OCI-LY3 (cell line): ENCODE data around the gene CGB2.
"Not testable (repeated sequence)": the region's sequence is repeated elsewhere in the genome, so short reads cannot be mapped to it uniquely, and the experiment has no call there.

Source experiments
- H2AFZ ChIP-seq: fragments of 200-600, 300-600 bp; shearing (Covaris generic); 2 replicates; pipeline ENCODE4 v1.6.0; 2014; ENCODE audit warnings: antibody characterized with exemption, low read depth, low read length
- H3K27ac ChIP-seq: fragments of 200-600, 300-600 bp; sonication (generic); 2 replicates; pipeline ENCODE4 v1.5.1; 2014; ENCODE audit warnings: mild to moderate bottlenecking, low read length, moderate library complexity, mixed read lengths
- H3K27me3 ChIP-seq: fragments of 200-600, 300-600 bp; sonication (generic); 2 replicates; pipeline ENCODE4 v1.6.1; 2014; ENCODE audit warnings: low read depth, low read length, mixed read lengths
- H3K36me3 ChIP-seq: fragments of 200-600, 300-600 bp; sonication (generic); replicated peaks from 2 replicates; pipeline ENCODE3; 2014; ENCODE audit warnings: low read depth, low read length, mixed read lengths
- H3K4me1 ChIP-seq: fragments of 300-600, 200-600 bp; sonication (generic); 2 replicates; pipeline ENCODE4 v1.6.1; 2014; ENCODE audit warnings: low read length, mixed read lengths
- H3K4me2 ChIP-seq: fragments of 200-600, 300-600 bp; sonication (generic); 2 replicates; pipeline ENCODE4 v1.6.1; 2014; ENCODE audit warnings: low read length, mixed read lengths
- H3K4me3 ChIP-seq: fragments of 300-600, 200-600 bp; sonication (generic); 2 replicates; pipeline ENCODE4 v1.5.1; 2014; ENCODE audit warnings: antibody characterized with exemption, mild to moderate bottlenecking, low read length, moderate library complexity
- H3K79me2 ChIP-seq: fragments of 300-600, 200-600 bp; shearing (Covaris generic); 2 replicates; pipeline ENCODE4 v1.6.1; 2014; ENCODE audit warnings: mild to moderate bottlenecking, low read length, mixed read lengths
- H3K9ac ChIP-seq: fragments of 300-600, 200-600 bp; shearing (Covaris generic); 2 replicates; pipeline ENCODE4 v1.6.0; 2014; ENCODE audit warnings: mild to moderate bottlenecking, low read length, moderate library complexity
- H3K9me3 ChIP-seq: fragments of 200-600, 300-600 bp; shearing (Covaris generic); 2 replicates; pipeline ENCODE4 v1.6.1; 2014; ENCODE audit warnings: low read length, mixed read lengths; ENCODE audit not compliant: insufficient read depth
- H4K20me1 ChIP-seq: fragments of 200-600, 300-600 bp; sonication (generic); 2 replicates; pipeline ENCODE4 v1.6.1; 2016; ENCODE audit warnings: low read length, mixed read lengths; ENCODE audit not compliant: insufficient read depth
- EZH2phosphoT487 ChIP-seq: fragments of 200-600 bp; shearing (Covaris generic); IDR thresholded peaks from 2 replicates; pipeline ENCODE4 v1.6.1; 2018; ENCODE audit warnings: antibody characterized with exemption, mixed run types, low read depth
- TF ChIP-seq, protein P1 (sequence below): fragments of 200-600, 300-600 bp; sonication (generic); IDR thresholded peaks from 2 replicates; pipeline ENCODE4 v1.5.1; 2014; ENCODE audit warnings: antibody characterized with exemption, low read length, low read depth

CGB2 gene

DNA sequence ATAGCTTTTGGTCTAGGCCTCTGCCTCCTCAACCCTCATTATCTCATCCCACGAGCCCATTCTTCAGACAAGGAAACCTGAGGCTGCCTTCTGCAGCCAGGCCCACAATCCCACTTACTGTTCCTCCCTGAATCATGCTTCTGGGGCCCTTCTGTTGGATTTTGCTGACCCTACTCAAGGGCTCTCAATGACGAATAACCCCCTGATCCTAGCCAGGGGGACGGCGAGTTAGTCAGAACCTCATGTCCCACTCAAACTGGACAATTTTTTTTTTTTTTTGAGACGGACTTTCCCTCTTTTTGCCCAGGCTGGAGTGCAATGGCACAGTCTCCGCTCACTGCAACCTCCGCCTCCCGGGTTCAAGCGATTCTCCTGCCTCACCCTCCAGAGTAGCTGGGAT is 9.6 kb upstream of the CGB2 start:
- Histone ChIP-seq H3K27me3 (no peaks in the 10 kb centered on the region), H3K9me3 (no peaks in the 10 kb centered on the region), H3K4me3 (no peak overlapping the region), H3K79me2 (no peaks in the 10 kb centered on the region), H3K27ac (no peak overlapping the region), H3K4me1 (peaks cover 10% of the 10 kb centered on the region), H4K20me1 (no peaks in the 10 kb centered on the region), H3K9ac (no peak overlapping the region), H2AFZ (no peak overlapping the region), H3K4me2 (no peak overlapping the region), H3K36me3 (peaks cover 3% of the 10 kb centered on the region)
- no peak for TF ChIP-seq EZH2phosphoT487
- TF ChIP-seq, protein P1, sequence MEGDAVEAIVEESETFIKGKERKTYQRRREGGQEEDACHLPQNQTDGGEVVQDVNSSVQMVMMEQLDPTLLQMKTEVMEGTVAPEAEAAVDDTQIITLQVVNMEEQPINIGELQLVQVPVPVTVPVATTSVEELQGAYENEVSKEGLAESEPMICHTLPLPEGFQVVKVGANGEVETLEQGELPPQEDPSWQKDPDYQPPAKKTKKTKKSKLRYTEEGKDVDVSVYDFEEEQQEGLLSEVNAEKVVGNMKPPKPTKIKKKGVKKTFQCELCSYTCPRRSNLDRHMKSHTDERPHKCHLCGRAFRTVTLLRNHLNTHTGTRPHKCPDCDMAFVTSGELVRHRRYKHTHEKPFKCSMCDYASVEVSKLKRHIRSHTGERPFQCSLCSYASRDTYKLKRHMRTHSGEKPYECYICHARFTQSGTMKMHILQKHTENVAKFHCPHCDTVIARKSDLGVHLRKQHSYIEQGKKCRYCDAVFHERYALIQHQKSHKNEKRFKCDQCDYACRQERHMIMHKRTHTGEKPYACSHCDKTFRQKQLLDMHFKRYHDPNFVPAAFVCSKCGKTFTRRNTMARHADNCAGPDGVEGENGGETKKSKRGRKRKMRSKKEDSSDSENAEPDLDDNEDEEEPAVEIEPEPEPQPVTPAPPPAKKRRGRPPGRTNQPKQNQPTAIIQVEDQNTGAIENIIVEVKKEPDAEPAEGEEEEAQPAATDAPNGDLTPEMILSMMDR: no peak

DNA sequence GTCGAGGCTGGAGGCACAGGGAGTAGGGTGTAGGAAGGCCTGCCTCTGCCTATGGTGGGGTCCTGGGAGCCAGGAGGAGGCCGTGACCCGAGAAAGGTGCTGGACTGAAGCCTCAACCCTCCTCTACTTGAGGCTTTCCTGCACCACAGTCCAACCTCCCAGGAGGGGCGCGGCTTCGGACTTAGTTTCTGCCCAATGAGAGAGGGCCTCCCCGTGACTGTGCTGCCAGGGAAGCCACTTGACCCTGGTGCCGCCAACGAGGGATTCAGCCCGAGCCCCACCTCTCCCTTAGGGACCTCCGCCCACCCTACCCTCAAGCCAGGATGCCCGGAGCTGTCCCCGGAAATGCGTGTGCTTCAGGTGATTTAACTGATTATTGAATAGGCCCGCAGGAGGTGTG is 7.5 kb upstream of the CGB2 start, which contains the start of gene CGB3:
Gene CGB3, minus strand, starts transcription at position 101 of the 400 bp plus-strand sequence. CDS start 362 bp downstream, outside the sequence.
- H3K4me1 ChIP-seq: peaks cover 10% of the 10 kb centered on the region
- H4K20me1 ChIP-seq, H3K79me2 ChIP-seq, H3K9me3 ChIP-seq, H3K27ac ChIP-seq, H2AFZ ChIP-seq, H3K4me2 ChIP-seq, H3K4me3 ChIP-seq, H3K9ac ChIP-seq, H3K27me3 ChIP-seq, H3K36me3 ChIP-seq: not testable (repeated sequence)

DNA sequence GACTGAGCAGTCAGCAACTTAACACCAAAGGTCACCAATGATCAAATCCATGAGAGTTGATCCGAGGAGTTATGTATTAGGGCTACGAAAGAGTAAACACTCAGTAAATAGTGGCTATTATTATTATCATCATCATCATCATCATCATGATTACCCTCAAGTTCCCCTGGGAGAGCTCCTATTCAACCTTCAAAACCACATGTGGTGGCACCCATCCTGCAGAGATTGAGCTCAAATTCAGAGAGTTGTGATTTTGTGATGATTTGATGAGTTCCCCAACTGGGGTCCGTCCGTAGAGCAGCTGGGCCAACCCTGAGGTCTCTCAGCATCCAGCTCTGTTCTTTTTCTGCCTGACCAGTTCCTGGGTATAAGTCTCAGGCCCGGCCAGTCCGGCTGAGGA is 6.6 kb upstream of the CGB2 start:
- H3K4me3 ChIP-seq, H2AFZ ChIP-seq, H3K27me3 ChIP-seq, H3K9me3 ChIP-seq, H3K27ac ChIP-seq, H3K36me3 ChIP-seq, H3K4me2 ChIP-seq, H3K9ac ChIP-seq, H3K79me2 ChIP-seq, H4K20me1 ChIP-seq: not testable (repeated sequence)
- H3K4me1 ChIP-seq: peaks cover 10% of the 10 kb centered on the region

DNA sequence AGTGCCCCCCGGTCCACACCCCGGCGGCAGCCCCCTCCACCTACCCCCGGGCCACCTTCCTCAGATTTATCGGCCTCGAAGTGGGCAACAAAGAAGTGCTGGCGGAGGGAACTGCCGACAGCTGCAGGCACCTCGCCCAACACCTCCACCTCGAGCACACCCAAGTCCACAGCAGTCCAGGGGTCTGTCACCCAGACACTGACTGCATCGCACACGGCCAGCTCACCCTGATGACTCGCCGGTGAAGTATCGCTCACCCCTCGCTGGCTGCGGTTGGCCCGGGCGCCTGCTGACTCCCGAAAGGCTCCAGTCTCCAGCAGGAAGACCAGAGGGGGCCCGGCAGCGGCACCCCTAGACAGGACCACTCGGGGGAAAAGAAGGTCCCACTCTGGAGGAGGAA is 6.1 kb upstream of the CGB2 start:
- H3K9me3 ChIP-seq, H3K4me3 ChIP-seq, H4K20me1 ChIP-seq, H3K9ac ChIP-seq, H2AFZ ChIP-seq, H3K79me2 ChIP-seq, H3K27me3 ChIP-seq, H3K4me1 ChIP-seq, H3K4me2 ChIP-seq, H3K36me3 ChIP-seq, H3K27ac ChIP-seq: not testable (repeated sequence)

DNA sequence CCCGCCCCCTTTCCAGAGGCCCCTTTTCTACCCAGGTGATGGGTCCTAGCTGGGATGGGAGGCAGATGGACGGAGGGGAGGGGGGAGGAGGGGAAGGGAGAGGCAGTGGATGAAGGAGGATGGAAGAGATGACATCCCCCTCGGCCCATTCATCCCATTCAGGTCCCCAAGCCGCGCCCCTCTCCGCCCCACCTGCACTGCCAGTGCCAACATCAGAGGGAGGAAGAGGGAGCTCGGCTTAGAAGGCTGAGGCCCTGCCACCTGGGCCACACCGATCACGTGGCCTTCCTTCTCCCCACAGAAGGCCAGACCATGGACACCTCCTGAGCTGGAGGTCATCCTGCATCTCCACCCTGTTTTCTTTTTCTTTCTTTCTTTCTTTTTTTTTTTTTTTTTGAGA is 3.0 kb upstream of the CGB2 start:
- H3K36me3 ChIP-seq, H2AFZ ChIP-seq, H3K4me2 ChIP-seq, H3K4me1 ChIP-seq, H3K27ac ChIP-seq, H4K20me1 ChIP-seq, H3K4me3 ChIP-seq, H3K9ac ChIP-seq, H3K9me3 ChIP-seq, H3K27me3 ChIP-seq, H3K79me2 ChIP-seq: not testable (repeated sequence)

DNA sequence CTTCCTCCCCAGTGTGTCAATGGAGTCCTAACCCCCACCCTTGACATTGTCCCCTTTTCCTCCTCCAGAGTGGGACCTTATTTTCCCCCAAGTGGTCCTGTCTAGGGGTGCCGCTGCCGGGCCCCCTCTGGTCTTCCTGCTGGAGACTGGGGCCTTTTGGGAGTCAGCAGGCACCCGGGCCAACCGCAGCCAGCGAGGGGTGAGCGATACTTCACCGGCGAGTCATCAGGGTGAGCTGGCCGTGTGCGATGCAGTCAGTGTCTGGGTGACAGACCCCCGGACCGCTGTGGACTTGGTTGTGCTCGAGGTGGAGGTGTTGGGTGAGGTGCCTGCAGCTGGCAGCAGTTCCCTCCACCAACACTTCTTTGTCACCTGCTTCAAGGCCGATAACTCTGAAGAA is 1.9 kb upstream of the CGB2 start:
- H4K20me1 ChIP-seq, H3K79me2 ChIP-seq, H3K27ac ChIP-seq, H3K36me3 ChIP-seq, H3K27me3 ChIP-seq, H3K9ac ChIP-seq, H2AFZ ChIP-seq, H3K4me1 ChIP-seq, H3K9me3 ChIP-seq, H3K4me3 ChIP-seq, H3K4me2 ChIP-seq: not testable (repeated sequence)

DNA sequence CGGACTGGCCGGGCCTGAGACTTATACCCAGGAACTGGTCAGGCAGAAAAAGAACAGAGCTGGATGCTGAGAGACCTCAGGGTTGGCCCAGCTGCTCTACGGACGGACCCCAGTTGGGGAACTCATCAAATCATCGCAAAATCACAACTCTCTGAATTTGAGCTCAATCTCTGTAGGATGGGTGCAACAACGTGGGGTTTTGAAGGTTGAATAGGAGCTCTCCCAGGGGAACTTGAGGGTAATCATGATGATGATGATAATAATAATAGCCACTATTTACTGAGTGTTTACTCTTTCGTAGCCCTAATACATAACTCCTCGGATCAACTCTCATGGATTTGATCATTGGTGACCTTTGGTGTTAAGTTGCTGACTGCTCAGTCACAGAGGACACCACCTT is 1.4 kb upstream of the CGB2 start:
- not testable (repeated sequence) for H3K9me3 ChIP-seq, H2AFZ ChIP-seq, H4K20me1 ChIP-seq, H3K4me1 ChIP-seq, H3K79me2 ChIP-seq, H3K27me3 ChIP-seq, H3K36me3 ChIP-seq, H3K4me2 ChIP-seq, H3K27ac ChIP-seq, H3K9ac ChIP-seq, H3K4me3 ChIP-seq
